Measurements from ENCODE around the gene UBQLN4. TPM values are rescaled to one million over a fixed set of nuclear protein-coding genes. Genes with fewer than 3 reads are reported as not detected.
"Not testable (repeated sequence)": the region's sequence is repeated elsewhere in the genome, so short reads cannot be mapped to it uniquely, and the experiment has no call there.

UBQLN4 gene
- total RNA-seq, 3 donors from 2014 or later (not counting 1 experiment from before 2014, with no cell fraction given) = 14.4 to 23.5 (median 23.5) TPM

GRCh38 chr1:156045076-156045475 lies 8.5 kb downstream of the UBQLN4 start:
- Mint-ChIP-seq H3K4me3 (no peak overlapping the region), H3K27ac (no peak overlapping the region), H3K36me3 (no peaks in the 10 kb centered on the region), H3K9me3 (no peaks in the 10 kb centered on the region), H3K27me3 (ENCODE audit: low read depth in 2 of 2) (no peaks in the 10 kb centered on the region), H3K4me1 (peaks cover 0 to 13% of the 10 kb centered on the region in 2 donors)
- H3K4me1 ChIP-seq (ENCODE audit: control insufficient read depth, insufficient read depth, low read length) = peaks cover 5% of the 10 kb centered on the region
- H3K27me3 ChIP-seq (ENCODE audit: control insufficient read depth, insufficient read depth, low read length) = no peaks in the 10 kb centered on the region
- no peaks in the 10 kb centered on the region for H3K9me3 ChIP-seq (ENCODE audit: control insufficient read depth, insufficient read depth, low read length)
- WGBS (ENCODE audit: insufficient coverage) = 30% methylated on average over 4 of the region's 4 CpGs
- TF ChIP-seq CTCF (IDR thresholded peaks at IDR 0.05) = no peak
- intact Hi-C loops (cut with micrococcal nuclease) = no loop called here
- no peak for ATAC-seq
- H3K36me3 ChIP-seq (ENCODE audit: control insufficient read depth, insufficient read depth, low read length) = peaks cover 31% of the 10 kb centered on the region
- no peak overlapping the region for H3K4me3 ChIP-seq (ENCODE audit: low read length)
- no peak for DNase-seq
- no peak overlapping the region for H3K27ac ChIP-seq (ENCODE audit: low read length)

GRCh38 chr1:156042828-156043227 lies 10.8 kb downstream of the UBQLN4 start:
- Histone ChIP-seq H3K4me1 (ENCODE audit: control insufficient read depth, insufficient read depth, low read length) (peaks cover 5% of the 10 kb centered on the region), H3K27ac (ENCODE audit: low read length) (no peak overlapping the region), H3K27me3 (ENCODE audit: control insufficient read depth, insufficient read depth, low read length) (no peaks in the 10 kb centered on the region), H3K9me3 (ENCODE audit: control insufficient read depth, insufficient read depth, low read length) (no peaks in the 10 kb centered on the region), H3K4me3 (ENCODE audit: low read length) (no peak overlapping the region), H3K36me3 (ENCODE audit: control insufficient read depth, insufficient read depth, low read length) (peaks cover 25% of the 10 kb centered on the region)
- Mint-ChIP-seq H3K27ac (no peak overlapping the region), H3K4me1 (peaks cover 0 to 8% of the 10 kb centered on the region in 2 donors), H3K27me3 (ENCODE audit: low read depth in 2 of 2) (no peaks in the 10 kb centered on the region), H3K4me3 (no peak overlapping the region), H3K9me3 (no peaks in the 10 kb centered on the region), H3K36me3 (no peaks in the 10 kb centered on the region)
- 90% methylated on average over 3 of the region's 3 CpGs for WGBS (ENCODE audit: insufficient coverage)
- ATAC-seq = no peak
- intact Hi-C loops (cut with micrococcal nuclease) = no loop called here
- no peak for TF ChIP-seq CTCF (IDR thresholded peaks at IDR 0.05)
- no peak for DNase-seq

GRCh38 chr1:156034991-156035390 lies 18.6 kb downstream of the UBQLN4 start:
- intact Hi-C loops (cut with micrococcal nuclease); H3K4me3 Mint-ChIP-seq; H3K36me3 Mint-ChIP-seq; H3K9me3 Mint-ChIP-seq; H3K4me1 ChIP-seq (ENCODE audit: control insufficient read depth, insufficient read depth, low read length); H3K4me3 ChIP-seq (ENCODE audit: low read length); H3K36me3 ChIP-seq (ENCODE audit: control insufficient read depth, insufficient read depth, low read length); DNase-seq; ATAC-seq; H3K27me3 ChIP-seq (ENCODE audit: control insufficient read depth, insufficient read depth, low read length); H3K9me3 ChIP-seq (ENCODE audit: control insufficient read depth, insufficient read depth, low read length); H3K27me3 Mint-ChIP-seq (ENCODE audit: low read depth in 2 of 2); H3K4me1 Mint-ChIP-seq; H3K27ac ChIP-seq (ENCODE audit: low read length); H3K27ac Mint-ChIP-seq: not testable (repeated sequence)
- 97% methylated on average over 2 of the region's 4 CpGs for WGBS (ENCODE audit: insufficient coverage)

DNA sequence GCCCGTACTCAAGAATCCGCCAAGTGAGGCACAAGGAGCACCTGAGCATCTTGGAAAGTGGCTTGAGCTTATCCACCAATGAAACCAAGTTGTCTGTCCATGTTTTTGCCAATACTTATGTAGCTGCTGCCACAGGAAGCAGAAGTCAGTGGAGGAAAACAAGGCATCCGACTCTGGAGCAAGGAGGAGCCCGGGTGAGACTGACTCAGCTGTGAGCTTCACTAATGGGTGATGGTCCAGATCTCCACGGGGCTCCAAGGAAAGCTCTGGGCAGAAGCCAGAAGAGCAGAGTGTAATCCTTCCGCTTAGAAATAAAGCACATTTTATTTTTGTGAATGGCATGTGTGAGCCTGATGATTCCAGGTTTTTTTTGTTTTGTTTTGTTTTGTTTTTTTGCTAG lies 20.6 kb downstream of the UBQLN4 start:
- H3K4me3 ChIP-seq (ENCODE audit: low read length) = no peak overlapping the region
- ATAC-seq = no peak
- no peak overlapping the region for H3K4me3 Mint-ChIP-seq

More for the DNA sequence above, 20.6 kb downstream of the UBQLN4 start:
- Histone ChIP-seq H3K9me3 (ENCODE audit: control insufficient read depth, insufficient read depth, low read length) (no peaks in the 10 kb centered on the region), H3K27ac (ENCODE audit: low read length) (no peak overlapping the region), H3K36me3 (ENCODE audit: control insufficient read depth, insufficient read depth, low read length) (peaks cover 8% of the 10 kb centered on the region), H3K27me3 (ENCODE audit: control insufficient read depth, insufficient read depth, low read length) (no peaks in the 10 kb centered on the region), H3K4me1 (ENCODE audit: control insufficient read depth, insufficient read depth, low read length) (no peaks in the 10 kb centered on the region)
- Mint-ChIP-seq H3K27ac (no peak overlapping the region), H3K27me3 (ENCODE audit: low read depth in 2 of 2) (no peaks in the 10 kb centered on the region), H3K9me3 (no peaks in the 10 kb centered on the region), H3K4me1 (no peaks in the 10 kb centered on the region), H3K36me3 (no peaks in the 10 kb centered on the region)
- no peak for TF ChIP-seq CTCF (IDR thresholded peaks at IDR 0.05)
- DNase-seq = no peak
- WGBS (ENCODE audit: insufficient coverage) = 79% methylated on average over 6 of the region's 6 CpGs
- intact Hi-C loops (cut with micrococcal nuclease) = no loop called here

All from natural killer cell (primary cell).